Cardiac fibroblast (primary cell): ENCODE measurements around the gene KIRREL3.

ENCODE experiments used
- DNase-seq, 2 donors: peaks; one replicate each; pipeline versions ENCODE4 v3.0.0 to v3.0.0-alpha.2; 2010; ENCODE audit warnings: low read depth in 2 of 2
- H3K4me3 ChIP-seq, 2 donors: replicated peaks in 1 of 2; 1 replicate in 1 of 2; 2 replicates in 1 of 2; pipeline ENCODE4 v1.5.1; 2011; ENCODE audit warnings: low read depth in 2 of 2, low read length in 2 of 2, mild to moderate bottlenecking in 2 of 2, moderate library complexity in 1 of 2
- TF ChIP-seq, protein P1 (sequence below): IDR thresholded peaks from one replicate; pipeline ENCODE4 v1.5.1; 2011; ENCODE audit warnings: low read depth, mild to moderate bottlenecking, low read length, inconsistent platforms

The KIRREL3 gene

DNA sequence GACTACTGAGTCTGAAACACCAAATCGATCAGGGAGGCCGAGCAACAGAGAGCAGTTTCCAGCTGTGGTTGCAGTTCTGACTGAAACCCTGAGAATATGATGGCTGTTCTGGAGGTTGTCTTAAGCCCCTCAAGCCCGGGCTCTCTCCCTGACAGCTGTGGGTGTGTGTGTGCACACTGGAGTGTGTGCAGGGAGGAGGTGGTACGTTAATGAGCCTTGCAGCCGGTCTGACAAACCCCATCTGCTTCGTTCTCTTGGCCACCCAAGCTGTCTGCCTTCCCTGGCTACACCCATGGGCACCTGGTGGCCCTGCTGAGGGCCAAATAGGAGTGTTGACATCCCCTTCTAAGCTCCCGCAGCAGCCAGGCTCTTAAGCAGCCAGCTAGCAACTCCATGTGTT, 189.8 kb downstream of the KIRREL3 start:
- H3K4me3 ChIP-seq: no peak overlapping the region
- no peak for DNase-seq
- TF ChIP-seq, protein P1, sequence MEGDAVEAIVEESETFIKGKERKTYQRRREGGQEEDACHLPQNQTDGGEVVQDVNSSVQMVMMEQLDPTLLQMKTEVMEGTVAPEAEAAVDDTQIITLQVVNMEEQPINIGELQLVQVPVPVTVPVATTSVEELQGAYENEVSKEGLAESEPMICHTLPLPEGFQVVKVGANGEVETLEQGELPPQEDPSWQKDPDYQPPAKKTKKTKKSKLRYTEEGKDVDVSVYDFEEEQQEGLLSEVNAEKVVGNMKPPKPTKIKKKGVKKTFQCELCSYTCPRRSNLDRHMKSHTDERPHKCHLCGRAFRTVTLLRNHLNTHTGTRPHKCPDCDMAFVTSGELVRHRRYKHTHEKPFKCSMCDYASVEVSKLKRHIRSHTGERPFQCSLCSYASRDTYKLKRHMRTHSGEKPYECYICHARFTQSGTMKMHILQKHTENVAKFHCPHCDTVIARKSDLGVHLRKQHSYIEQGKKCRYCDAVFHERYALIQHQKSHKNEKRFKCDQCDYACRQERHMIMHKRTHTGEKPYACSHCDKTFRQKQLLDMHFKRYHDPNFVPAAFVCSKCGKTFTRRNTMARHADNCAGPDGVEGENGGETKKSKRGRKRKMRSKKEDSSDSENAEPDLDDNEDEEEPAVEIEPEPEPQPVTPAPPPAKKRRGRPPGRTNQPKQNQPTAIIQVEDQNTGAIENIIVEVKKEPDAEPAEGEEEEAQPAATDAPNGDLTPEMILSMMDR: no peak

- H3K4me3 ChIP-seq: no peak overlapping the region
- TF ChIP-seq, protein P1: no peak
- no peak for DNase-seq
Measured at GRCh38 chr11:126809514-126810289, 190.9 kb downstream of the KIRREL3 start.

GRCh38 chr11:126808836-126809235, 191.7 kb downstream of the KIRREL3 start:
- no peak for DNase-seq
- TF ChIP-seq, protein P1: no peak
- H3K4me3 ChIP-seq: no peak overlapping the region

DNA sequence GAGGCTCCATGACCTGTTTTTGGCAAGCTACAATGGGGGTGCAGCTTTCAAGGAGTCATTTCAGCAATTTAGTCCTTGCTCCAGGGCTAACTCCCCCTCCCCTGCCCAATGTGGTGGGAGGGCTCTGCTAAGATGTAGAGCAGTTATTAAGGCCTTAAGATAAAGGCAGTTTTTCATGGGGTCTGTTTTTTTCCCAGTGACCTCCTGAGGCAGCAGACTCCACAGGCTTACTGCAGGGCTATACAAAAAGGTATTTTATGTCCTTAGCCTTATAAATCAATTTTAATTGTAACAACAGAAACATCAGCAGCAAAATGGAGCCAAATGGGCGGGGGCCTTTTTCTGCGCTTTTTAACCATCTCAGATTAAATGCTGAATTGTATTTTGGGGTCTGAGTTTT, 192.3 kb downstream of the KIRREL3 start:
- TF ChIP-seq, protein P1: no peak
- DNase-seq: no peak
- no peak overlapping the region for H3K4me3 ChIP-seq

DNA sequence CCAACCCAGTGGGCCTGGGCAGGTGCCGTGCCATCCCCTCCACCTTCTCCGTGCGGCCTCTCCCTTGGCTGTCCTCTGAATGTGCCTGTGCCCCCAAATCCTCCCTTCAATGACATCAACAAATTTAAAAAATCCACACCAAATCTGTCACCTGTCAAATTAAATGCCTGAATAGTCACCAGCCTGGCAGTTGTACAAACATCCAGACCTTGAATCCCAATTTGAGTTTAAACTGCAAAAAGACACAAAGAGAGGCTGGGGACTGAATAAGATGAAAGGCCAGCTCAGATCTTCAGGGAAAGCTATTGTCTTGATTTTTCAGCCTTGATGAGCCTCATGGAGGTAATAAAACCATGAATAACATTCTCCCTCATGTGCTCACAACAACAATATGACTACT, 194.7 kb downstream of the KIRREL3 start:
- DNase-seq: no peak
- no peak overlapping the region for H3K4me3 ChIP-seq
- TF ChIP-seq, protein P1: no peak

DNA sequence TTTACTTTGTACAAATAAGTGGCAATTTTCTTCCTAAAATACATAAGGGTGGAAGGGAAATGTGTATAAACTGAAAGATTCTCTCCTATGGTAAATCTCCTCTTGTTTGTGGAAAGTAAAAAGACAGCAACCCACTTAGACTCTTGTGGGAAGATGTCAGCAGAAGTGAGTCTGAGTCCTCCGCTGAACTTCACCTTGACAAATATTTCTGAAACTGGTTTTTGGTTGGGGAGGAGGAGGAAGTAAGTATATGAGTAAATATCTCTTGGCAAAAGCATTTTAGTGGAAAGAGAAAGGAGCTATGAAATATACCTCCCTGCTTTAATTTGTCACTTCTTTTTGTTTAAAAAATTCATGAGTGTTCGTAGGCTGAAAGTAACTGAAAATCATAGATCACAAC, 196.2 kb downstream of the KIRREL3 start:
- TF ChIP-seq, protein P1: no peak
- H3K4me3 ChIP-seq: no peak overlapping the region
- no peak for DNase-seq

GRCh38 chr11:126800009-126800408, 200.6 kb downstream of the KIRREL3 start:
- H3K4me3 ChIP-seq: no peak overlapping the region
- TF ChIP-seq, protein P1: no peak
- DNase-seq: no peak
